IMR-90 (cell line): ENCODE results near the gene PSMB11. TPM values are rescaled to one million over a fixed set of nuclear protein-coding genes. Genes with fewer than 3 reads are reported as not detected.

Source experiments
- ATAC-seq: fragments of 200-7000 bp; cut with Tn5 transposase; 2 replicates; pipeline ENCODE4 v1.9.1; 2020; ENCODE audit warnings: low read depth, mild to moderate bottlenecking, moderate library complexity
- BruUV-seq: library from RNA; stranded (reverse); fragments of 400-500 nt; replicated peaks from 2 replicates; lab custom pipeline; 2021; lab: Mats Ljungman, UMichigan
- CTCF ChIA-PET: fragments of 300-600 bp; formaldehyde crosslinking; extraction: SDS; loops from one replicate; lab custom pipeline; 2021; ENCODE audit warnings: antibody characterized with exemption; lab: Yijun Ruan, JAX
- POLR2A ChIA-PET: fragments of 300-600 bp; sonication (Branson Sonifier 250); formaldehyde crosslinking; loops from one replicate; lab custom pipeline; 2022; ENCODE audit warnings: antibody characterized with exemption; ENCODE audit not compliant: unreplicated experiment; lab: Charles Lee
- DNase-seq: peaks from one replicate; pipeline ENCODE4 v3.0.0; 2013
- H2AFZ ChIP-seq: replicated peaks from 2 replicates; pipeline ENCODE3; 2013; ENCODE audit warnings: low read length, mild to moderate bottlenecking; ENCODE audit not compliant: poor library complexity
- H2AK5ac ChIP-seq: 2 replicates; pipeline ENCODE4 v1.6.1; 2013; ENCODE audit warnings: low read depth, low read length, inconsistent platforms
- H2AK9ac ChIP-seq: replicated peaks from 2 replicates; pipeline ENCODE3; 2013; ENCODE audit warnings: mild to moderate bottlenecking, low read depth, low read length, moderate library complexity; ENCODE audit not compliant: poor library complexity
- H2BK120ac ChIP-seq: 2 replicates; pipeline ENCODE4 v1.6.1; 2013; ENCODE audit warnings: low read depth, low read length, inconsistent platforms
- H2BK15ac ChIP-seq: 3 replicates; pipeline ENCODE4 v1.6.1; 2013; ENCODE audit warnings: low read depth, low read length, inconsistent platforms
- H2BK20ac ChIP-seq: 2 replicates; pipeline ENCODE4 v1.6.1; 2013; ENCODE audit warnings: low read depth, mild to moderate bottlenecking, inconsistent platforms, low read length, moderate library complexity
- H2BK5ac ChIP-seq: 2 replicates; pipeline ENCODE4 v1.6.1; 2013; ENCODE audit warnings: mild to moderate bottlenecking, low read depth, low read length, inconsistent platforms; ENCODE audit not compliant: poor library complexity, severe bottlenecking
- H3K14ac ChIP-seq: replicated peaks from 2 replicates; pipeline ENCODE4 v1.6.1; 2013; ENCODE audit warnings: low read depth, low read length, inconsistent platforms
- H3K18ac ChIP-seq: 2 replicates; pipeline ENCODE4 v1.6.1; 2013; ENCODE audit warnings: low read depth, low read length, control low read depth
- H3K23ac ChIP-seq: 2 replicates; pipeline ENCODE4 v1.6.1; 2013; ENCODE audit warnings: low read depth, low read length, inconsistent platforms
- H3K27ac ChIP-seq: 2 replicates; pipeline ENCODE4 v1.5.1; 2013; ENCODE audit warnings: mild to moderate bottlenecking, control low read depth, low read length; ENCODE audit not compliant: insufficient read depth
- H3K27me3 ChIP-seq: 2 replicates; pipeline ENCODE4 v1.6.1; 2013; ENCODE audit warnings: low read length; ENCODE audit not compliant: control insufficient read depth, insufficient read depth
- H3K36me3 ChIP-seq: 2 replicates; pipeline ENCODE4 v1.6.1; 2013; ENCODE audit warnings: low read length, mixed read lengths; ENCODE audit not compliant: control insufficient read depth, insufficient read depth
- H3K4ac ChIP-seq: 2 replicates; pipeline ENCODE4 v1.6.1; 2013; ENCODE audit warnings: low read depth, low read length, inconsistent platforms
- H3K4me1 ChIP-seq: 2 replicates; pipeline ENCODE4 v1.6.1; 2013; ENCODE audit warnings: low read length, mixed read lengths; ENCODE audit not compliant: control insufficient read depth, insufficient read depth
- H3K4me2 ChIP-seq: 2 replicates; pipeline ENCODE4 v1.6.1; 2013; ENCODE audit warnings: low read depth, mild to moderate bottlenecking, control low read depth, low read length, moderate library complexity
- H3K4me3 ChIP-seq: 2 replicates; pipeline ENCODE4 v1.5.1; 2013; ENCODE audit warnings: low read depth, mild to moderate bottlenecking, control low read depth, low read length, moderate library complexity; ENCODE audit not compliant: insufficient read depth
- H3K56ac ChIP-seq: 2 replicates; pipeline ENCODE4 v1.6.1; 2013; ENCODE audit warnings: low read length, inconsistent platforms; ENCODE audit not compliant: insufficient read depth; ENCODE audit errors: extremely low read depth
- H3K79me1 ChIP-seq, 2 experiments: 2 replicates each; pipeline ENCODE4 v1.6.1; 2013; ENCODE audit warnings: low read length in 2 of 2, inconsistent platforms in 1 of 2, low read depth in 1 of 2
- H3K9ac ChIP-seq: 2 replicates; pipeline ENCODE4 v1.6.1; 2013; ENCODE audit warnings: low read depth, low read length, control low read depth
- H3K9me1 ChIP-seq: 2 replicates; pipeline ENCODE4 v1.6.1; 2013; ENCODE audit warnings: low read length, inconsistent platforms; ENCODE audit not compliant: insufficient read depth
- H3K9me3 ChIP-seq: 2 replicates; pipeline ENCODE4 v1.6.1; 2013; ENCODE audit warnings: low read length; ENCODE audit not compliant: control insufficient read depth, insufficient read depth
- H4K20me1 ChIP-seq: 2 replicates; pipeline ENCODE4 v1.6.1; 2013; ENCODE audit warnings: low read length, inconsistent platforms; ENCODE audit not compliant: insufficient read depth
- H4K5ac ChIP-seq: 2 replicates; pipeline ENCODE4 v1.6.1; 2013; ENCODE audit warnings: mild to moderate bottlenecking, low read depth, low read length, control low read depth
- H4K8ac ChIP-seq, 2 experiments: 2 replicates each; pipeline ENCODE4 v1.6.1; 2013; ENCODE audit warnings: low read depth in 2 of 2, low read length in 2 of 2, control low read depth in 1 of 2, inconsistent platforms in 1 of 2
- H4K91ac ChIP-seq: 2 replicates; pipeline ENCODE4 v1.6.1; 2013; ENCODE audit warnings: low read depth, low read length, inconsistent platforms; ENCODE audit not compliant: insufficient read depth
- BHLHE40 ChIP-seq: fragments of 150-350 bp; IDR thresholded peaks from 2 replicates; pipeline ENCODE4 v1.6.1; 2016; ENCODE audit warnings: mild to moderate bottlenecking, low read depth, low read length
- MXI1 ChIP-seq: IDR thresholded peaks from 2 replicates; pipeline ENCODE4 v1.6.1; 2012; ENCODE audit warnings: low read depth, mild to moderate bottlenecking, low read length, moderate library complexity, borderline replicate concordance
- WGBS, 2 experiments: methylation state at CpG; one replicate each; pipeline versions ENCODE4 v1.1.5 to v1.1.7; 2013; ENCODE audit warnings: missing lambda C conversion rate in 2 of 2; ENCODE audit not compliant: insufficient read length in 1 of 2; ENCODE audit errors: extremely low coverage in 2 of 2; 5-methylcytosine and 5-hydroxymethylcytosine counted together
- dilution Hi-C: fragments of 300-500 bp; cut with HindIII; formaldehyde crosslinking; loops from one replicate; pipeline ENCODE4 v1.14.3; 2018; ENCODE audit warnings: low sequenced_read_pairs; ENCODE audit not compliant: unreplicated experiment
- in situ Hi-C: fragments of 300-500 bp; cut with MboI; formaldehyde crosslinking; loops from 3 replicates; pipeline ENCODE4 v1.14.3; 2019; ENCODE audit warnings: low sequenced_read_pairs, inconsistent platforms, mixed read lengths
- intact Hi-C: fragments of 100-400 bp; cut with micrococcal nuclease; formaldehyde crosslinking; loops from 2 replicates; pipeline ENCODE4 v1.10.0; 2022
- polyA plus RNA-seq, 3 experiments: library from polyadenylated mRNA; depleted of rRNA; stranded (reverse); fragments of >200 nt; gene quantifications; 2 replicates each; pipeline ENCODE4 v1.2.3, GENCODE V29; 2012; ENCODE audit warnings: low replicate concordance in 1 of 3
- total RNA-seq: library from RNA; depleted of rRNA; stranded (reverse); fragments of >200 nt; gene quantifications from 2 replicates; pipeline ENCODE4 v1.2.3, GENCODE V29; 2012
- TF ChIP-seq, protein P1 (sequence below): fragments of 150-350 bp; IDR thresholded peaks from 2 replicates; pipeline ENCODE4 v1.6.1; 2017; ENCODE audit warnings: mild to moderate bottlenecking, antibody characterized with exemption, low read length, low read depth

PSMB11 gene
- total and polyA plus RNA-seq, 2 of the 4 experiments (the other 2 are of a cell fraction) = not detected

DNA sequence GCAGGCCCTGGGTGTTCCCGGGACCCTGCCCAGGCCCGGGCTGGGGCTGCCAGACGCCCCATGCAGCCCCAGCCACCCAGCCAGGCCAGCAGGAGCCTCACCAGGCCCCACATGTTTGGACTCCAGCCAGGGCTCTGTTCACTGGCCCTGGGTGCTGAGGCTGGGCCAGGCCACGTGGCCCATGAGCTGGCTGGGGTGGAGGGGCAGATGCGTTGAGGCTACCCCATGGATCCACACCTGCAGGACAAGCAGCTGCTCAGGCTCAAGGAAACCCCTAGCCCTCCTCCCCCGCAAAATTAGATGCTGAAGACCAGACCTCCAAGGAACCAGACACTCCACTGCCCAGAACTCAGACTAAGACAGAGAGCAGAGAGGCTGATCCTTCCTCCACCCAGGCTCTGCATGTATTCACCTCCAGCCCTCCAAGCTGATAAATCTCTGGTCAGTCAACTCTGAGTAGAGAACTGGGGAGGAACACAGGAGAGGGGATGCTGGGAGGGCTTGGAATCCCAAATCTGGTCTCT lies 13.7 kb downstream of the PSMB11 start:
- intact Hi-C loops = loop anchor here (1.0 to 2.0 kb wide), 2 partner anchors 54 to 491 kb away; no protein-coding TSS in a partner anchor
- BruUV-seq = no TSS peak
- peak; percentile 29 for DNase-seq
- Histone ChIP-seq H3K36me3 (peaks cover 21% of the 10 kb centered on the region), H2AFZ (peak overlapping the region; percentile 89), H2BK15ac (no peak overlapping the region), H3K9ac (no peak overlapping the region), H3K4me3 (no peak overlapping the region), H3K18ac (no peak overlapping the region), H3K9me1 (no peaks in the 10 kb centered on the region), H3K23ac (no peak overlapping the region), H2BK120ac (no peak overlapping the region), H4K5ac (no peak overlapping the region), H3K14ac (no peak overlapping the region), H3K27me3 (no peaks in the 10 kb centered on the region), H2AK9ac (peak overlapping the region; percentile 95), H2AK5ac (peak overlapping the region; percentile 20; the same call in 1 of the 2 replicates), H3K9me3 (no peaks in the 10 kb centered on the region), H3K4ac (peak overlapping the region; percentile 5; the same call in 1 of the 2 replicates), H2BK20ac (no peak overlapping the region), H2BK5ac (no peak overlapping the region), H4K20me1 (peaks cover 13% of the 10 kb centered on the region), H4K91ac (no peak overlapping the region), H3K56ac (no peak overlapping the region), H3K79me1 (peaks cover 0 to 28% of the 10 kb centered on the region in 2 experiments; a peak in 3 of 4 replicates), H3K4me2 (no peak overlapping the region), H4K8ac (no peak overlapping the region), H3K4me1 (peaks cover 11% of the 10 kb centered on the region; the same call in 1 of the 2 replicates), H3K27ac (no peak overlapping the region)
- no CpG with 5 or more reads among the region's 6 CpGs for WGBS, 2 experiments
- ChIA-PET CTCF (interaction anchor here (1.1 to 1.3 kb wide), 2 partner anchors 13 to 69 kb away, joined by 3 to 4 read pairs; no protein-coding TSS in a partner anchor), POLR2A (no interaction called here)
- in situ Hi-C loops = no loop called here
- TF ChIP-seq MXI1 (peak; percentile 70; the same call in 1 of the 2 replicates), BHLHE40 (no peak)
- TF ChIP-seq, protein P1, sequence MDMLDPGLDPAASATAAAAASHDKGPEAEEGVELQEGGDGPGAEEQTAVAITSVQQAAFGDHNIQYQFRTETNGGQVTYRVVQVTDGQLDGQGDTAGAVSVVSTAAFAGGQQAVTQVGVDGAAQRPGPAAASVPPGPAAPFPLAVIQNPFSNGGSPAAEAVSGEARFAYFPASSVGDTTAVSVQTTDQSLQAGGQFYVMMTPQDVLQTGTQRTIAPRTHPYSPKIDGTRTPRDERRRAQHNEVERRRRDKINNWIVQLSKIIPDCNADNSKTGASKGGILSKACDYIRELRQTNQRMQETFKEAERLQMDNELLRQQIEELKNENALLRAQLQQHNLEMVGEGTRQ = peak; percentile 40; the same call in 1 of the 2 replicates
- no peak for ATAC-seq
- dilution Hi-C loops = no loop called here
